Activated CD8-positive, alpha-beta memory T cell treated with anti-CD3 and anti-CD28 coated beads for 24 hours (primary cell): ENCODE measurements around the gene RAI1.

Source experiments
- DNase-seq: peaks from one replicate; pipeline ENCODE4 v3.0.0-alpha.2; 2020

Gene RAI1

GRCh38 chr17:17849845-17850373 lies 168.7 kb downstream of the RAI1 start:
- DNase-seq: peak; percentile 81

DNA sequence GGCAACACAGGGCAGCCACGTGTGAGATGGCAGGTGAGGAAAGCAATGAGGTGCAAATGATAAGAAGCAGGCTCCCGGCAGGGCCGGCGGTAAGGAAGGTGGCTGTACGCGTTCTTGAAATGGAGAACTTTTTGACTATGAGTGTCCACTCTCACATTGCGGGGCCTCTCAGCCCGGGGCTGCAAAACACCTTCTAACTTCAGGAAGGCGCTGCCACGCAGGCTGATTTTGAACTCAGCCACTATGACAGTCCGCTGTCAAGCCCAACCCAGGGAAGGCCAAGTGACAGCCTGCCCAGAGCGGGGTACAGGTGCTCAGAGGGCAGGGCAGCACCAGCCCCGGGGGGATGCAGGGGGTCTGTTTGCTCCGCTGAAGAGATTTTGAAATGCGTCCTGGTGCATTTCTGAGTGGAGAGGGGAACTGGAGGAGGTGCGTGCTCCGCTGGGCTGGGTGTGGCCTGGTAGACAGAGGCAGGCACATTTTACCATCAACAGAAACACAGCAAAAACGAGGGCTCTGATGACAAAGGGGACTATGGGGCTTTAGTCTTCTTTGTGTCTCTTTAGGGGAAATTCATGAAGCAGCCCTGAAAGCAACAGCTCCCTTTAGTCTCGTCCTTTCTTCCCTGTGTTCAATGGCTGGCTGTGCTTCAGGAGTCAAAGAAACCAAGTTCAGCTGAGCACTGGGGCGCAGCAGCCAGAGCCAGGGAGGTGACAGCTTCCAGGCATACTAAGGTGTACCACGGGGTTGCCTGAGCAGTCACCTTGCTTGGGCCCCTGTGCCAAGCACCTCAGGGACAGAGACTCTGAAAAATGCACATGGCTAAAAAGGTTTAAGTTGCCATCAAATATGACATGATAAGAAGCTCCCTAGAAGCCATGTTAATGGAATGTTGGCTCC lies 170.1 kb downstream of the RAI1 start:
- no peak for DNase-seq

- no peak for DNase-seq
Measured at GRCh38 chr17:17852930-17853329, 171.7 kb downstream of the RAI1 start.

- no peak for DNase-seq
Measured at GRCh38 chr17:17853811-17854447, 172.7 kb downstream of the RAI1 start.

- DNase-seq: no peak
Measured at GRCh38 chr17:17855976-17856375, 174.7 kb downstream of the RAI1 start.

DNA sequence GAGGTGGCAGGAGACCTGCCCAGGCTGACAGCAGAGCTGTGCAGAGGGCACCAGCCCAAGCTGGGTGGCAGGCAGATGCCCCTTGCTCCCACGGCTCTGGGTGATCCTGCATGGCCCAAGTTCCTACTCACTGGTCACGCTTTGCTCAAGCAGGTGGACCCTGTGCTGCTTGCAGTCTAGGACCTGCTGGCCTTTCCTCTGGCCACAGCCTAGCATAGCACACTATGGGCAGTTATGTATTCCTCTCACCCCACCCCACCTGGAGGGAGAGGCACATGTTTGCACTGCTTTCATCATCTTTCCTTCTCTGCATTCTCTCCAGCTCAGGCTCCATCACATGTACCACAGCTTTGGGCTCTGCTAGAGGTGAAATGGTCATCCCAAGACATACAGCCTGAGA lies 175.1 kb downstream of the RAI1 start:
- DNase-seq: no peak

DNA sequence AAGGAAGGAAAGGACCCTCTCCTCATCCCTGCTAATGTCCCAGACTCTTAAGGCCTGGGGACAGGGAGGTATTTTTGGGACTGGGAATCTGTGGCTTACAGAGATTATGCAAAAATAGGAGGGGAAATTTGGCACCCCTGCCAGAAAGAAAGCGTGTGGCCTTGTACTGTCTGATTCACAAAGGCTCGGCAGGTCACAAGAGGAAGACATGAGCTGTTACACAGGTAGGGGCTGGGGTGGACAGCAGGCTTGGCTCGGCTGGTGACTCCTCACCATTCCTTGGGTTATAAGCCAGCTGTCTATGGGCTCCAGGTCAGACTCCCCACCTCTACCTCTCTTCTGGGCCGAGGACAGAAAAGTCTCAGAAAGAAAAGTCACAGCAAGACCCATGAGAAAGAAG lies 176.2 kb downstream of the RAI1 start:
- DNase-seq: no peak

GRCh38 chr17:17859909-17860765 lies 178.9 kb downstream of the RAI1 start:
- peak; percentile 88 for DNase-seq

DNA sequence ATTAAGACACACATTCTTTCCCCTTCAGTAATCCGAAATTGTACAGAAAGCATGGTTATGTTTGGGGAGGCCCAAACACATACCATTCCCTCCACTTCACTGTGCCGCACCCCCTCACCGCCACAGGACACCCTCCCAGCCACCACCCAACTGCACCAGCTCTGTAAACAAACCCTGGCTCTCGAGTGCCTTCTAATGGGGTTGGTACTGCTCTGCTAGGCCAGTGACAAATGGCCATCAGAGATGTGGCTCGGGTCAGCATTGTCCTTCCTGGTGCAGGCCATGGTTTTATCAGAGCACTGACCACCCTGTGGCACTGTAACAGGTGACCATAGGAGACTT lies 179.5 kb downstream of the RAI1 start:
- DNase-seq: no peak
